Tongue (tissue), 2 donors: ENCODE data around the gene PCDH12. TPM values are rescaled to one million over a fixed set of nuclear protein-coding genes. Genes with fewer than 3 reads are reported as not detected.

ENCODE experiments used
- DNase-seq: peaks from one replicate; pipeline ENCODE4 v3.0.0-alpha.2; 2015
- total RNA-seq: library from RNA; depleted of rRNA; stranded (reverse); fragments of >200 nt; gene quantifications from one replicate; pipeline ENCODE4 v1.2.3, GENCODE V29; 2014

PCDH12 gene
- total RNA-seq, 1 donor from 2014 or later = 20.1 TPM

- no peak for DNase-seq
These were observed 49.2 kb downstream of the PCDH12 start for GRCh38 chr5:141908796-141909195.

DNA sequence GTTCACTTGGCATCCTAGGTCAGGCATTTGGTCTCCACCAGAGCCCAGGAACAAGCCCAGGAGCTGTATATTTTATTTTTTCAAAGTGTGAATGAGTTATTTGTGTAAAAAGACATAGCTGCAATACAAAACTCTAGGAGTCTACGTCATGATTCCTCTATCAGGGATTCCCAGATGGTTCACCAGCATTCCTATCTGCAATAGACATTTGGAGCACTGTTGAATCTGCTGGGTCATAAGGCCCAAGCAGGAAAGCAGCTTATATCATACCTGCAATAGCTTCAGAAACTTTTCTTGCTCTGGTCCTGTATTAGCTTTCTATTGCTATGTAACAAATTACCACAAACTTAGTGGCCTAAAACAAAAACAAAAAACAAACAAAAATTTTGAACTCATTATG lies 51.0 kb downstream of the PCDH12 start:
- no peak for DNase-seq

- DNase-seq = no peak
These were observed 51.5 kb downstream of the PCDH12 start for GRCh38 chr5:141906517-141906916.

DNA sequence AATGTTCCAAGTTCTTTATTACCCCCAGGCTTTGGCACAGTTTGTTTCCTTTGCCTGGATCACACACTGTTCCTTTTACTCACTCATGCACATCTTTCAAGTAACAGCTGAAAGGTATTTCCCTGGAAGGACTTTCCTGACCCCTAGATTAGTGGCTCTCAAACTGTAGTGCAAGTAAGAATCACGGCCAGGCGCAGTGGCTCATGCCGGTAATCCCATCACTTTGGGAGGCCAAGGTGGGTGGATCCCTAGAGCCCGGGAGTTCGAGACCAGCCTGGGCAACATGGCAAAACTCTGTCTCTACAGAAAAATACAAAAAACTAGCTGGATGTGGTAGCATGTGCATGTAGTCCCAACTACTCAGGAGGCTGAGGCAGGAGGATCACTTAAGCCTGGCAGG lies 53.5 kb downstream of the PCDH12 start:
- no peak for DNase-seq

- DNase-seq = no peak
These were observed 54.7 kb downstream of the PCDH12 start for GRCh38 chr5:141903261-141903660.

GRCh38 chr5:141902015-141902814 lies 55.8 kb downstream of the PCDH12 start:
- DNase-seq = no peak

DNA sequence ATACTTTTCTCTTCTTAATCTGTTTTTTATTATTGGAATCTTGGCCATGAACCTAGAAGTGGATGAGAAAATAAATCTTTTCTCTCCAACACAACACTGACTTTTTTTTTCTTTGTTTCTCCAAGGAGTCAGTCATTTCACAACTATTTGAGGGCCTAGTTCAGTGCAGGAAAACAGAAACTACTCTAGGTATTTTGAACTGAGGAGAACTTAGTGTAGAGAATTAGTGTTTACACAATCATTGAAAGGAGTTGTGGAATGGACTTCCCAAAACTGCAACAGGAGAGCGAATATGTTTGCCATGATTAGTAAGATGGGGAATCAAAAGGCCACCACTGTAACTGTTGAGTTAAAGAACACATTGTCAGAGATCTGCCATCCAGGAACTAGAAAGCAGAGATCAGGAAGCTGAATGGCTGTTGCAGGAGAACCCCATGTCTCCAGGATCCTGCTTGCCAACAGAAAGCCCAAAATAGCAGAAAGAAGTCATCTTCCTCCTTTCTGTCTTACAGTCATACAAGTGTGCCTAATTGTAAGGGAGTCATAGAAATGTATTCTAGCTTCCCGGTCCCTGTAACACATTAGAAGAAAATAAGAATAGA lies 59.5 kb downstream of the PCDH12 start:
- no peak for DNase-seq

DNA sequence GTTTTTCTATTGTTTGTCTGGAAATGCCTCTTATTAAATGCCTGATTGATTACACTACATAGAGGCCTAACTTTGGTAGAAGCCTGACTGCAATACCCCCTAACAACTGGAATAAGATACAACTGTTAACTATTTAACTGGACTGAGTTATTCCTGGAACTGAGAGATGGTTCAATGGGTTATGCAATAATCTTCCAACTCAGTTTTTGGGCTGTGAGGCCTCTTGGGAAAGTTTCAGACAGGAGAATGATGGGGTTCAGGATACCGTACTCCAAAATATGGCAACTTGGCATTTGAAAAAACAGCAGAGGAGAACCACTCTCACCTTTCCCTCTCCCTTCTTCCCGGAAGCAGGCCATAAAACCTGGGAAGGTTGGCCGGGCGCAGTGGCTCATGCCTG lies 60.6 kb downstream of the PCDH12 start:
- no peak for DNase-seq

Other genes with a start within 250 kb of the PCDH12 start
- 24.0 TPM for gene PCDH1, start 79.8 kb downstream of the PCDH12 start, total RNA-seq
- gene DELE1, start 34.3 kb downstream of the PCDH12 start, total RNA-seq = 61.7 TPM
- 79.0 TPM for gene RNF14, start 10.9 kb upstream of the PCDH12 start, total RNA-seq
- 38.8 TPM for gene GNPDA1, start 54.8 kb upstream of the PCDH12 start, total RNA-seq
- gene NDFIP1, start 150.6 kb upstream of the PCDH12 start, total RNA-seq = 77.8 TPM